ENCODE results near the gene BRD7. TPM values are rescaled to one million over a fixed set of nuclear protein-coding genes. Genes with fewer than 3 reads are reported as not detected.

The BRD7 gene
- total RNA-seq, 1 experiment from 2014 or later, result 40.0 TPM

GRCh38 chr16:50386139-50386538, 17.4 kb upstream of the BRD7 start:
- H2AFZ ChIP-seq (ENCODE audit: low read length), result no peak overlapping the region
- H3K9me2 ChIP-seq (replicated peaks; ENCODE audit: low read length), result no peaks in the 10 kb centered on the region
- H3K27ac ChIP-seq (ENCODE audit: low read length), result no peak overlapping the region
- H3K27me3 ChIP-seq (ENCODE audit: low read length), result no peaks in the 10 kb centered on the region
- BruUV-seq (replicated peaks), result no TSS peak
- no peak for DNase-seq
- H3K9me3 ChIP-seq (ENCODE audit: low read length), result no peaks in the 10 kb centered on the region
- no peaks in the 10 kb centered on the region for H4K20me1 ChIP-seq (ENCODE audit: low read length)
- ATAC-seq, result no peak; the same call in 1 of the 2 replicates
- no peak overlapping the region for H3K4me2 ChIP-seq (ENCODE audit: low read length)
- H3F3A ChIP-seq (ENCODE audit: low read length, unreplicated experiment), result no peaks in the 10 kb centered on the region
- ChIA-PET POLR2A (ENCODE audit: unreplicated experiment) (no interaction called here), CTCF (no interaction called here)
- no peak overlapping the region for H3K9ac ChIP-seq (ENCODE audit: low read length)
- H3K4me3 ChIP-seq (ENCODE audit: low read length), result no peak overlapping the region
- no peaks in the 10 kb centered on the region for H3K36me3 ChIP-seq (ENCODE audit: low read depth, low read length)
- intact Hi-C loops (cut with micrococcal nuclease), result no loop called here
- no peaks in the 10 kb centered on the region for H3K4me1 ChIP-seq (ENCODE audit: insufficient read depth, low read length)
- no peak for TF ChIP-seq EZH2 (IDR thresholded peaks at IDR 0.05; ENCODE audit: low read length, unreplicated experiment)
- TF ChIP-seq CTCF (conservative IDR thresholded peaks at IDR 0.05; ENCODE audit: low read depth, low read length), result no peak
- no peak for TF ChIP-seq EZH2phosphoT487 (IDR thresholded peaks at IDR 0.05; ENCODE audit: borderline replicate concordance, low read length)
- no peaks in the 10 kb centered on the region for H3K79me2 ChIP-seq (ENCODE audit: low read length)

GRCh38 chr16:50384500-50385135, 15.8 kb upstream of the BRD7 start:
- Histone ChIP-seq H3K4me3 (ENCODE audit: low read length) (no peak overlapping the region), H3K4me1 (ENCODE audit: insufficient read depth, low read length) (no peaks in the 10 kb centered on the region), H3K79me2 (ENCODE audit: low read length) (no peaks in the 10 kb centered on the region), H3K36me3 (ENCODE audit: low read depth, low read length) (no peaks in the 10 kb centered on the region), H3K27me3 (ENCODE audit: low read length) (no peaks in the 10 kb centered on the region), H3K27ac (ENCODE audit: low read length) (no peak overlapping the region), H3K9me3 (ENCODE audit: low read length) (no peaks in the 10 kb centered on the region), H3K4me2 (ENCODE audit: low read length) (no peak overlapping the region), H4K20me1 (ENCODE audit: low read length) (no peaks in the 10 kb centered on the region), H3K9ac (ENCODE audit: low read length) (no peak overlapping the region), H3K9me2 (replicated peaks; ENCODE audit: low read length) (no peaks in the 10 kb centered on the region), H2AFZ (ENCODE audit: low read length) (no peak overlapping the region), H3F3A (ENCODE audit: low read length, unreplicated experiment) (no peaks in the 10 kb centered on the region)
- intact Hi-C loops (cut with micrococcal nuclease), result no loop called here
- ChIA-PET CTCF (no interaction called here), POLR2A (ENCODE audit: unreplicated experiment) (no interaction called here)
- ATAC-seq (no peak), DNase-seq (no peak)
- TF ChIP-seq EZH2phosphoT487 (IDR thresholded peaks at IDR 0.05; ENCODE audit: borderline replicate concordance, low read length) (no peak), EZH2 (IDR thresholded peaks at IDR 0.05; ENCODE audit: low read length, unreplicated experiment) (no peak), CTCF (conservative IDR thresholded peaks at IDR 0.05; ENCODE audit: low read depth, low read length) (no peak)
- no TSS peak for BruUV-seq (replicated peaks)

GRCh38 chr16:50381679-50382440, 13.1 kb upstream of the BRD7 start:
- no peak for DNase-seq
- Histone ChIP-seq H3K9ac (ENCODE audit: low read length) (no peak overlapping the region), H3K4me3 (ENCODE audit: low read length) (no peak overlapping the region), H3K4me1 (ENCODE audit: insufficient read depth, low read length) (no peaks in the 10 kb centered on the region), H3K9me2 (replicated peaks; ENCODE audit: low read length) (no peaks in the 10 kb centered on the region), H2AFZ (ENCODE audit: low read length) (no peak overlapping the region), H3F3A (ENCODE audit: low read length, unreplicated experiment) (no peaks in the 10 kb centered on the region), H3K4me2 (ENCODE audit: low read length) (no peak overlapping the region), H3K79me2 (ENCODE audit: low read length) (no peaks in the 10 kb centered on the region), H3K9me3 (ENCODE audit: low read length) (no peaks in the 10 kb centered on the region), H3K27ac (ENCODE audit: low read length) (no peak overlapping the region), H3K27me3 (ENCODE audit: low read length) (no peaks in the 10 kb centered on the region), H4K20me1 (ENCODE audit: low read length) (no peaks in the 10 kb centered on the region), H3K36me3 (ENCODE audit: low read depth, low read length) (no peaks in the 10 kb centered on the region)
- POLR2A ChIA-PET (ENCODE audit: unreplicated experiment), result no interaction called here
- no peak for ATAC-seq
- intact Hi-C loops (cut with micrococcal nuclease), result no loop called here
- TF ChIP-seq EZH2phosphoT487 (IDR thresholded peaks at IDR 0.05; ENCODE audit: borderline replicate concordance, low read length) (no peak), CTCF (conservative IDR thresholded peaks at IDR 0.05; ENCODE audit: low read depth, low read length) (0 out of 2 replicates have a peak, but pooled peaks have one; percentile 11), EZH2 (IDR thresholded peaks at IDR 0.05; ENCODE audit: low read length, unreplicated experiment) (no peak)
- BruUV-seq (replicated peaks), result no TSS peak
- CTCF ChIA-PET, result no interaction called here

Data from PC-3 (cell line).